ENCODE results near the gene ADAMTS3.

Gene ADAMTS3

GRCh38 chr4:72564184-72564583 is 4.8 kb downstream of the ADAMTS3 start:
- H4K8ac ChIP-seq (ENCODE audit: low read depth, low read length) = no peak overlapping the region
- no CpG with 5 or more reads among the region's 1 CpG for WGBS (ENCODE audit: extremely low coverage, insufficient coverage, low lambda C conversion rate)
- no peak overlapping the region for H3K4me2 ChIP-seq (ENCODE audit: low read length)

GRCh38 chr4:72558655-72559054 is 10.4 kb downstream of the ADAMTS3 start:
- Histone ChIP-seq H3K36me3 (ENCODE audit: control insufficient read depth, insufficient read depth, low read length) (no peaks in the 10 kb centered on the region), H2BK15ac (replicated peaks; ENCODE audit: low read depth) (no peak overlapping the region), H3K4me2 (ENCODE audit: low read length) (no peak overlapping the region), H3K27me3 (ENCODE audit: insufficient read depth, low read length, poor library complexity) (no peaks in the 10 kb centered on the region), H2AK5ac (ENCODE audit: low read length) (no peak overlapping the region), H3K18ac (ENCODE audit: low read length) (no peak overlapping the region), H3K79me2 (ENCODE audit: control insufficient read depth, insufficient read depth, low read length) (no peaks in the 10 kb centered on the region), H3K4ac (ENCODE audit: low read depth, low read length) (no peak overlapping the region), H3K4me1 (ENCODE audit: control insufficient read depth, low read depth, low read length) (no peaks in the 10 kb centered on the region), H4K8ac (ENCODE audit: low read depth, low read length) (no peak overlapping the region), H3K4me3 (ENCODE audit: low read length) (no peak overlapping the region), H3K56ac (ENCODE audit: low read length) (no peak overlapping the region), H3K23ac (ENCODE audit: low read length) (no peak overlapping the region), H3K27ac (ENCODE audit: low read depth, low read length) (no peak overlapping the region), H4K5ac (ENCODE audit: low read length) (no peak overlapping the region), H3K9ac (ENCODE audit: low read length) (no peak overlapping the region), H3K79me1 (ENCODE audit: low read length) (no peaks in the 10 kb centered on the region), H2BK120ac (ENCODE audit: low read depth, low read length) (no peak overlapping the region), H2BK5ac (ENCODE audit: low read length) (no peak overlapping the region)
- no CpG with 5 or more reads among the region's 1 CpG for WGBS (ENCODE audit: extremely low coverage, insufficient coverage, low lambda C conversion rate)
- no peak for DNase-seq

More at GRCh38 chr4:72564184-72564583, 4.8 kb downstream of the ADAMTS3 start:
- H3K9ac ChIP-seq (ENCODE audit: low read length) = no peak overlapping the region
- H4K5ac ChIP-seq (ENCODE audit: low read length) = no peak overlapping the region
- no peak for DNase-seq
- H2BK5ac ChIP-seq (ENCODE audit: low read length) = no peak overlapping the region
- H3K79me1 ChIP-seq (ENCODE audit: low read length) = no peaks in the 10 kb centered on the region
- H2AK5ac ChIP-seq (ENCODE audit: low read length) = no peak overlapping the region
- no peak overlapping the region for H3K4me3 ChIP-seq (ENCODE audit: low read length)
- no peaks in the 10 kb centered on the region for H3K79me2 ChIP-seq (ENCODE audit: control insufficient read depth, insufficient read depth, low read length)
- H3K56ac ChIP-seq (ENCODE audit: low read length) = no peak overlapping the region
- H3K4me1 ChIP-seq (ENCODE audit: control insufficient read depth, low read depth, low read length) = peaks cover 5% of the 10 kb centered on the region
- H3K23ac ChIP-seq (ENCODE audit: low read length) = no peak overlapping the region
- H3K36me3 ChIP-seq (ENCODE audit: control insufficient read depth, insufficient read depth, low read length) = no peaks in the 10 kb centered on the region
- H3K4ac ChIP-seq (ENCODE audit: low read depth, low read length) = no peak overlapping the region
- no peak overlapping the region for H2BK15ac ChIP-seq (replicated peaks; ENCODE audit: low read depth)
- H3K27ac ChIP-seq (ENCODE audit: low read depth, low read length) = no peak overlapping the region
- H3K18ac ChIP-seq (ENCODE audit: low read length) = no peak overlapping the region
- H2BK120ac ChIP-seq (ENCODE audit: low read depth, low read length) = no peak overlapping the region
- H3K27me3 ChIP-seq (ENCODE audit: insufficient read depth, low read length, poor library complexity) = no peaks in the 10 kb centered on the region

DNA sequence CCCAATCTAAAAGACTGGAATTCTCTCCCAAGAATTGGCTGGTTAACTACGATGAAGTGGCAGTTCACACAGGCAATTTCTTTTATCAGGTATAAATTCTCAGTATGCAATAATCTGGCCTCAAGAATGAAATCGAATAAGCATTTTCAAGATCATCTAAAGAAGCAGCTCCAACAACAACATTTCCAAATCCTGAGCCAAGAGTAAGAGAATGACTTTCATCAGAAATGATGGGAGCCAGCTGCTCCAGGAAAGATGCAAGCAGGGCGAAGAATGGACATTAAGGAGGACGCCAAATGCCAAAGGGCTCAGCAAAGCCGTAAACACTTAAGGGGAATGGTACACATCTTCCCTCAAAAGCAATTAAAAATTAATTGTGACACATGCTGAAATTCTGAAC is 12.0 kb downstream of the ADAMTS3 start:
- Histone ChIP-seq H3K36me3 (ENCODE audit: control insufficient read depth, insufficient read depth, low read length) (no peaks in the 10 kb centered on the region), H3K4me2 (ENCODE audit: low read length) (no peak overlapping the region), H3K4me1 (ENCODE audit: control insufficient read depth, low read depth, low read length) (peaks cover 1% of the 10 kb centered on the region), H3K9ac (ENCODE audit: low read length) (no peak overlapping the region), H3K4ac (ENCODE audit: low read depth, low read length) (no peak overlapping the region), H3K79me2 (ENCODE audit: control insufficient read depth, insufficient read depth, low read length) (no peaks in the 10 kb centered on the region), H4K5ac (ENCODE audit: low read length) (no peak overlapping the region), H2BK15ac (replicated peaks; ENCODE audit: low read depth) (no peak overlapping the region), H4K8ac (ENCODE audit: low read depth, low read length) (no peak overlapping the region), H2AK5ac (ENCODE audit: low read length) (no peak overlapping the region), H2BK120ac (ENCODE audit: low read depth, low read length) (no peak overlapping the region), H3K79me1 (ENCODE audit: low read length) (no peaks in the 10 kb centered on the region), H3K18ac (ENCODE audit: low read length) (no peak overlapping the region), H3K4me3 (ENCODE audit: low read length) (no peak overlapping the region), H3K27ac (ENCODE audit: low read depth, low read length) (no peak overlapping the region), H3K23ac (ENCODE audit: low read length) (no peak overlapping the region), H3K56ac (ENCODE audit: low read length) (no peak overlapping the region), H2BK5ac (ENCODE audit: low read length) (no peak overlapping the region), H3K27me3 (ENCODE audit: insufficient read depth, low read length, poor library complexity) (no peaks in the 10 kb centered on the region)
- WGBS (ENCODE audit: extremely low coverage, insufficient coverage, low lambda C conversion rate) = no CpG with 5 or more reads among the region's 5 CpGs
- no peak for DNase-seq

GRCh38 chr4:72555377-72555831 is 13.6 kb downstream of the ADAMTS3 start:
- Histone ChIP-seq H3K79me2 (ENCODE audit: control insufficient read depth, insufficient read depth, low read length) (no peaks in the 10 kb centered on the region), H2BK120ac (ENCODE audit: low read depth, low read length) (no peak overlapping the region), H3K27me3 (ENCODE audit: insufficient read depth, low read length, poor library complexity) (no peaks in the 10 kb centered on the region), H2BK15ac (replicated peaks; ENCODE audit: low read depth) (no peak overlapping the region), H2AK5ac (ENCODE audit: low read length) (no peak overlapping the region), H3K23ac (ENCODE audit: low read length) (no peak overlapping the region), H3K4me2 (ENCODE audit: low read length) (no peak overlapping the region), H3K56ac (ENCODE audit: low read length) (no peak overlapping the region), H3K27ac (ENCODE audit: low read depth, low read length) (no peak overlapping the region), H3K4me1 (ENCODE audit: control insufficient read depth, low read depth, low read length) (peaks cover 1% of the 10 kb centered on the region), H2BK5ac (ENCODE audit: low read length) (no peak overlapping the region), H4K5ac (ENCODE audit: low read length) (no peak overlapping the region), H3K4me3 (ENCODE audit: low read length) (no peak overlapping the region), H3K79me1 (ENCODE audit: low read length) (no peaks in the 10 kb centered on the region), H3K36me3 (ENCODE audit: control insufficient read depth, insufficient read depth, low read length) (no peaks in the 10 kb centered on the region), H4K8ac (ENCODE audit: low read depth, low read length) (no peak overlapping the region), H3K4ac (ENCODE audit: low read depth, low read length) (no peak overlapping the region), H3K9ac (ENCODE audit: low read length) (no peak overlapping the region), H3K18ac (ENCODE audit: low read length) (no peak overlapping the region)
- WGBS (ENCODE audit: extremely low coverage, insufficient coverage, low lambda C conversion rate) = no CpG with 5 or more reads among the region's 3 CpGs
- no peak for DNase-seq

DNA sequence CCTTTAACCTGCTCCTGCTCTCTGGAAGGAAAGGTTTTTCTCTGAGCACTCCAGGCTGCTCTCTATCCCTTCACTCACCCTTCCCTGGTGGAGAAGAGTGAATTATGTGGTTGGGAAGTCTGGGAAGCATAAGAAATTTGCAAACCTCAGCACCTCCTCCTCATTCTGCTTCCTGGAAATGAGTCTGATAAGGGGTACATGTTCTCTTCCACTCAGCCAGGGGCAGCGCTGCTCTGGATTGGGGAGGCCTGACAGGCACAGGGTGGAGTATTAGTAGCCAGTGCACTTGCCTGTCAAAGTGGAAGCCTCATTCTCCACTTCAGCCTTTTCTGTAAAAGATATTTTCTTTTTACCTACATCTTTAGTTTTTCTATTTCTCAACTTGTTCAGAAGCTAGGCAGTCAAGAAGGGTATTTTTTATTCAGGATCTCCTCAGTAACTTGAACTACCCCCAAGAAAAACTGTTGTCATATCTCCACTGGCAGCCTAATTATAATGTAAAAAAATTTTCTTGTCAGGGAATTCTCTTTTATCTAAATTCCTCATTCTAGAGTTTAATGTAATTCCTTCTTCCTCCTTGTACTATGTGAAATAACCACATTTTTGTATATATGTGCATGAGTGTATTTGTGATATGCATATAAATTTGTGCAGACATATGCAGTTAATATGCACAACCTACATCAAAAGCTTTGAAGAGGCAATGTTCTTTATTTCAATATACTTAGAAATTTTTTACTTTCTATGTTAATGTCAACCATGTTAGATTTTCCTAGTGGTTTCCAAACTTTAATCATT is 15.3 kb downstream of the ADAMTS3 start:
- Histone ChIP-seq H3K36me3 (ENCODE audit: control insufficient read depth, insufficient read depth, low read length) (no peaks in the 10 kb centered on the region), H3K27me3 (ENCODE audit: insufficient read depth, low read length, poor library complexity) (no peaks in the 10 kb centered on the region), H3K4me3 (ENCODE audit: low read length) (no peak overlapping the region), H4K8ac (ENCODE audit: low read depth, low read length) (no peak overlapping the region), H2BK120ac (ENCODE audit: low read depth, low read length) (no peak overlapping the region), H2AK5ac (ENCODE audit: low read length) (no peak overlapping the region), H3K56ac (ENCODE audit: low read length) (no peak overlapping the region), H3K4me2 (ENCODE audit: low read length) (no peak overlapping the region), H2BK15ac (replicated peaks; ENCODE audit: low read depth) (no peak overlapping the region), H3K27ac (ENCODE audit: low read depth, low read length) (no peak overlapping the region), H3K9ac (ENCODE audit: low read length) (no peak overlapping the region), H3K79me2 (ENCODE audit: control insufficient read depth, insufficient read depth, low read length) (no peaks in the 10 kb centered on the region), H3K4me1 (ENCODE audit: control insufficient read depth, low read depth, low read length) (peaks cover 1% of the 10 kb centered on the region), H3K79me1 (ENCODE audit: low read length) (no peaks in the 10 kb centered on the region), H3K23ac (ENCODE audit: low read length) (no peak overlapping the region), H3K4ac (ENCODE audit: low read depth, low read length) (no peak overlapping the region), H2BK5ac (ENCODE audit: low read length) (no peak overlapping the region), H3K18ac (ENCODE audit: low read length) (no peak overlapping the region), H4K5ac (ENCODE audit: low read length) (no peak overlapping the region)
- no CpG with 5 or more reads among the region's 1 CpG for WGBS (ENCODE audit: extremely low coverage, insufficient coverage, low lambda C conversion rate)
- peak; percentile 14 for DNase-seq

DNA sequence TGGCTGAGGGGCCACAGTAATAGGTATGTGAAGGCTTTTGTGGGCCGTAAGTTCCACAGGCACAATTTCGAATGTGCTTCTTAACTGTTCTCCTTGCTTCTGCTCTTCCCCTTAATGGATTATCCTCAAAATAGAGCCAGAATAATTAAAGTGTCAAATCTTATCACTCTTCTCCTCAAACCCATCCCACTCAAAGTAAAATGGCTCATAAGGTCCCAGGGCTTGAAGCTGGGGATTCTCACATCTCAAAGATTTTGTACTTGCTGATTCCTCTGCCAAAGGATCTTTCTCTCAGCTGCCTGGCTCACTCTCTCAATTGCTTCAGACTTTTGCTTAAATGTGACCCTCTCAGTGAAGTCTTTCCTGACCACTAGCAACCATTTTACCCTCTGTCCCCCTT is 16.6 kb downstream of the ADAMTS3 start:
- H2BK120ac ChIP-seq (ENCODE audit: low read depth, low read length) = no peak overlapping the region
- H2BK5ac ChIP-seq (ENCODE audit: low read length) = no peak overlapping the region
- no peaks in the 10 kb centered on the region for H3K36me3 ChIP-seq (ENCODE audit: control insufficient read depth, insufficient read depth, low read length)
- no peak for DNase-seq
- H3K79me1 ChIP-seq (ENCODE audit: low read length) = no peaks in the 10 kb centered on the region
- H3K4me2 ChIP-seq (ENCODE audit: low read length) = no peak overlapping the region
- WGBS (ENCODE audit: extremely low coverage, insufficient coverage, low lambda C conversion rate) = no CpG with 5 or more reads among the region's 2 CpGs
- no peak overlapping the region for H3K4ac ChIP-seq (ENCODE audit: low read depth, low read length)
- H2BK15ac ChIP-seq (replicated peaks; ENCODE audit: low read depth) = no peak overlapping the region
- peaks cover 1% of the 10 kb centered on the region for H3K4me1 ChIP-seq (ENCODE audit: control insufficient read depth, low read depth, low read length)
- H4K8ac ChIP-seq (ENCODE audit: low read depth, low read length) = no peak overlapping the region
- H3K27me3 ChIP-seq (ENCODE audit: insufficient read depth, low read length, poor library complexity) = no peaks in the 10 kb centered on the region
- no peak overlapping the region for H2AK5ac ChIP-seq (ENCODE audit: low read length)
- H3K9ac ChIP-seq (ENCODE audit: low read length) = no peak overlapping the region
- no peak overlapping the region for H3K56ac ChIP-seq (ENCODE audit: low read length)
- H3K79me2 ChIP-seq (ENCODE audit: control insufficient read depth, insufficient read depth, low read length) = no peaks in the 10 kb centered on the region
- no peak overlapping the region for H3K4me3 ChIP-seq (ENCODE audit: low read length)
- no peak overlapping the region for H3K27ac ChIP-seq (ENCODE audit: low read depth, low read length)
- H4K5ac ChIP-seq (ENCODE audit: low read length) = no peak overlapping the region
- no peak overlapping the region for H3K23ac ChIP-seq (ENCODE audit: low read length)
- H3K18ac ChIP-seq (ENCODE audit: low read length) = no peak overlapping the region
